HG03066 (cell line): Measurements from ENCODE around the gene HSD17B2.
"Not testable (repeated sequence)": the region's sequence is repeated elsewhere in the genome, so short reads cannot be mapped to it uniquely, and the experiment has no call there.

Experiments
- ATAC-seq: cut with Tn5 transposase; IDR thresholded peaks from one replicate; pipeline ENCODE4 v1.9.1; 2021; ENCODE audit warnings: low read depth; ENCODE audit not compliant: unreplicated experiment

Gene HSD17B2

GRCh38 chr16:82118749-82119148 is 83.7 kb downstream of the HSD17B2 start:
- no peak for ATAC-seq

DNA sequence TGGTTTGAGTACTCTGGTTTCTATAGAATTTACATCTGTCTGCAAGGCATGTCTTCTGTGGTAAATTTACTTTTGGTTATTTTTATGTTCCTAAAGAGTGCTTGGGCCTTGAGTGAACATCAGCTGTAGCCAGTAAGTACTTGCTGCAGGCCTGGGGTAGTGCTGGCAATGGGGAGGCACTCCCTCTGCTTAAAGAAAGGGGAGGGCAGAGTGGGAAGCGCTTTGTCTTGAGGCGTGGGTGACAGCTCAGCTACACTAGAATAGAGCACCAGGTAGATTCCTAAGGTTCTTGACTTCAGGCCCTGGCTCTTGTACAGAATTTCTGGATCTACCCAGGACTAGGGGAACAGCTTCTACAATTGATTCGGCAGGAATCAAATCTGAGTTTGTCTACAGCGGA is 84.4 kb downstream of the HSD17B2 start:
- no peak for ATAC-seq

DNA sequence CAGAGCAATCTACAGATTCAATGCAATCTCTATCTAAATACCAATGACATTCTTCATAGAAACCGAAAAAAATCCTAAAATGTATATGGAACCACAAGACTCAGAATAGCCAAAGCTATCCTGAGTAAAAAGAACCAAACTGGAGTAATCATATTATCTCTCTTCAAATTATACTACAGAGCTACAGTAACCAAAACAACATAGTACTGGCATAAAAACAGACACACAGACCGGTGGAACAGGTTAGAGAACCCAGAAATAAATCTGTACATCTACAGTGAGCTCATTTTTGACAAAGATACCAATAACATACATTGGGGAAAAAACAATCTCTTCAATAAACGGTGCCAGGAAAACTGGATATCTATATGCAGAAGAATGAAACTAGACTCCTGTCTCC is 89.6 kb downstream of the HSD17B2 start:
- ATAC-seq = no peak

DNA sequence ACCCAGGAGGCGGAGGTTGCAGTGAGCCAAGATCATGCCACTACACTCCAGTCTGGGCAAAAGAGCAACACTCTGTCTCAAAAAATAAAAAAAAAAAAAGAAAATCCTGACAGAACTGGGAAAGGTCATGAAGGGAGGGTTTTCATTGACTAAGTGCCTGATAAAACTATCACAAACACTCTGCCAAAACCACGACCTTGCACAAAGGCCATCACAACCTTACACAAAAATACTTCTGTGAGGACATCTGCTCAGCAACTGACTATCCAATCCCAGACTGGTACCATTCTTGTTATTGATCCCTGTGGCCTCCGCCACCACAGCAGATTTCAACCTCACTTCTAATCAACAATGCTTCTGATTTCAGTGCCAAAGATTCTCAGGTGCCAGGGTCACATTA is 94.8 kb downstream of the HSD17B2 start:
- ATAC-seq = no peak

- ATAC-seq = no peak
Observed at GRCh38 chr16:82133798-82134197, 98.7 kb downstream of the HSD17B2 start.

DNA sequence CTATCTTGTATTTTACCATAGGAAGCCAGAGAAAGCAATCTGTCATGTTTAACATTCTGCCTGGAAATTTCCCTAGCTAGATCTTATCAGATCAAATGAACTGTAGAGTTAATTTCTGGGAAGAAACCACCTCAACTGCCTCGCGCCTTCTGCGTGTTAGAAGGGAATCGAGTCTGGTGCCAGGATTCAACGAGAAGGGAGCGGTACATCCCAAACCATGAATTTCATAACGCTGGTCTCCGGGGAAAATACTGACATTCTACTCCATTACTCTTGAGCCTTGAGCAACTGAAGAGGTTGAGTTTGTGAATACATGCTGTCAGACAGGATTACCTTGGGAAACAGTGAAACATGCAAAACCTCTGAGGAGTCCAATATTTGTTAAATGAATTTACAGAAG is 99.8 kb downstream of the HSD17B2 start:
- no peak for ATAC-seq

DNA sequence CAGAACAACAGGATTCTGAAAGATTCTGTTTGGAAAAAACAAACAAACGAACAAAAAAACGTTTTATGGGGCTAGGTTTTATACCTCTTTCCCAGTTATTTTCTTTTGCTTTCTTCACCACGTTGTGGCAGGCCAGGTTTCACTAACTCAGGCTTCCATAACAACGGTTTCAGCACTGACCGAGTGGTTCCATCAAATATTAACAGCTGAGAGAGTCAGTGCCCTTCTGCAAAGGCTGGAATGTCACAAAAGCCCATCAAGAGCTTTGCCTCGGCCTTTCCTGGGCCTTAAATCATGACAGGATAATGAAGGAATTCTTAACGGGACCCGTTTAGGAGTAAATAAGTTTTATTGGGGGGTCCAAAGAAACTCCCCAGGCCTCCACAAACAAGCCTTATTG is 100.8 kb downstream of the HSD17B2 start:
- no peak for ATAC-seq

GRCh38 chr16:82136956-82137821 is 102.1 kb downstream of the HSD17B2 start:
- ATAC-seq = no peak

DNA sequence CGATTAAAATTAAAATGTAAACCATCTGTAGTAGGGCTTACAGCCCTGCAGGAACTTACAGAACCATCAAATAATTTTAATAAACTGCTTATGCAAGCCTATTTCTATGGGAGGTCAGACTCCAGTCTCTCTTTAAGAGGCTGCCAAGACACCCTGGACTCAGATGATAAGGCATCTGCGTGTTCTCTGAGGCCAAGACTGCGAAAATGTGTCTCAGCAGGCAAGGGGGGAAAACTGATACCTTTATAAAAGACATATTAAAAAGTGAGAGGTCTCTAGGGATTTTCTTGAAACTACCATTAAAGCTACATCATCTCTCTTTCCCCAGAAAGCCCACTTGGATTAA is 102.7 kb downstream of the HSD17B2 start:
- no peak for ATAC-seq

DNA sequence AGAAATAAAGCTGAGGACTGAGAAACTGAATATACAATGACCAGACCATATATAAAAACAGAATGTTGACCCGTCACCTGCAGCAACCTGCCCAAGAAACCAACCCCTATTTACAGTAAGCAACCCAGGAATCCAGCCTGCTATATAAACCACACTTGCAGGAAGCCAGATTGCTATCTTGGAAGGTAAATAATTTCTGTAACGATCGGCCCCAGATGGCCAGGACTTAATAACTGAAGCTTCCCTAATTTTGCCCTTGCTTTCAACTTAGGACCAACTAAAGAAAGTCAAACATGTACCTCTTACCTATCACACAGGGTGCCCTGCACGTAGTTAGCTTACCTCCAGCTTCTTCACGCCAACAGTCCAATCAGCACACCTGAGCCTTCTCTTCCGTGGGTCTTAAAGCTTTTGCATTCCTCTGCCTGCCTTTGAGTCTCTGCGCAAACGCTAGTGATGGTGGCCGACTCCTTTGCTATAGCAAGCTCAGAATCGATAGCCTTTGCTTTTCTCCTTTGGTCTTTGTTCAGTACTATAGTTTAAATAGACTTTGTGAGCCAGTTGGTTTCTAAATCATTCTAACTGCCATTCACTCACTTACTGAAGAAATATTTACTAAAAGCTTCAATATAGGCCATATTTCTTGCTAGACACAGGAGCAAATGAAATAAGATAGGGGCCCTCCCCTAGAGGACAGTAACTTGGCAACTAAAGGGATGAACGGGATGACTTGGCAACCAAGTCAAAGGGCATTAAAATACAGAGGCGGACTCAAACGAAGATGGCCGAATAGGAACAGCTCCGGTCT is 103.6 kb downstream of the HSD17B2 start:
- no peak for ATAC-seq

GRCh38 chr16:82139286-82139571 is 104.2 kb downstream of the HSD17B2 start:
- ATAC-seq = not testable (repeated sequence)

DNA sequence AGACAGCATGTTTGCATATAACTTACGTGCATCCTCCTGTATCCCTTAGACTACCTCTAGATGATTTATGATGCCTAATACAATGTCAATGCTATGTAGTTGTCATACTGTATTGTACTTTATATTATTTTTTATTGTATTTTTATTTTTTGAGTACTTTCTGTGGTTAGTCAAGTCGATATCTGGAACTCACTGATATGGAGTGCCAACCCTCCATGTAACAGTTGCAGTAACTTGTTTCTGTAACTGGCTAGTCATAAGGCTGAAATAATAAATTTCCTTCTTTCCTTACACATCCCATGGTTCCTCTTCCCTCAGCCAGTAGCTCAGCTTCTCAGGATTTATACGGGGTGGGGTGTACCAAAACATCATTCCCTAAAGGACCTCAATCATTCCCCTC is 111.5 kb downstream of the HSD17B2 start:
- ATAC-seq = no peak

GRCh38 chr16:82146957-82147356 is 111.9 kb downstream of the HSD17B2 start:
- ATAC-seq = no peak

DNA sequence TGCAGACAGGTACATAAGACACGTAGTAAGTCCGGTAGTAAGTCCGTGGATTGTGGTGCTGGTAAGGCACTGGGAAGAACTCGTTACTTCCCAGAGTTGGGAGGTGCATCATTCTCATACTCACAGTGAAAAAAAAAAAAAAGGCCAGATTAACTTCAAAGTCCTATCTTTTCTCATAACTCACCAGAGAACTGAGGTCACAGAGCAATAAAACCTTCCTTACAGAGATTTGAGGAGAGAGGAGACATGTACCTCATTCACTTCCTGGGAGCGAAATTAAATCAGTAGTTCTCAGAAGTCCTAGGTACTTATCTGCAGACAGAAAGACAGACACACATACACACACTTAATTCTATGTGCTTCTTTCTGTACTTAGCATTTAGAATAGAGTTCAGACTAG is 112.5 kb downstream of the HSD17B2 start:
- ATAC-seq = no peak
